PC-9 (cell line): ENCODE measurements around the gene PIGM.

Experiments used
- CTCF ChIP-seq: fragments of 200-600 bp; sonication (generic); conservative IDR thresholded peaks from 2 replicates; pipeline ENCODE4 v1.6.1; 2017; ENCODE audit warnings: mixed run types, antibody characterized with exemption, mild to moderate bottlenecking, moderate library complexity
- EZH2 ChIP-seq: fragments of 200-600 bp; sonication (generic); IDR thresholded peaks from 2 replicates; pipeline ENCODE4 v1.8.0; 2017; ENCODE audit warnings: antibody characterized with exemption, low read depth

- no peak for TF ChIP-seq CTCF
- TF ChIP-seq EZH2: no peak
Observed at GRCh38 chr1:160011781-160012180, 20.0 kb downstream of the PIGM start.
